Measurements from ENCODE around the gene SMAD4.

DNA sequence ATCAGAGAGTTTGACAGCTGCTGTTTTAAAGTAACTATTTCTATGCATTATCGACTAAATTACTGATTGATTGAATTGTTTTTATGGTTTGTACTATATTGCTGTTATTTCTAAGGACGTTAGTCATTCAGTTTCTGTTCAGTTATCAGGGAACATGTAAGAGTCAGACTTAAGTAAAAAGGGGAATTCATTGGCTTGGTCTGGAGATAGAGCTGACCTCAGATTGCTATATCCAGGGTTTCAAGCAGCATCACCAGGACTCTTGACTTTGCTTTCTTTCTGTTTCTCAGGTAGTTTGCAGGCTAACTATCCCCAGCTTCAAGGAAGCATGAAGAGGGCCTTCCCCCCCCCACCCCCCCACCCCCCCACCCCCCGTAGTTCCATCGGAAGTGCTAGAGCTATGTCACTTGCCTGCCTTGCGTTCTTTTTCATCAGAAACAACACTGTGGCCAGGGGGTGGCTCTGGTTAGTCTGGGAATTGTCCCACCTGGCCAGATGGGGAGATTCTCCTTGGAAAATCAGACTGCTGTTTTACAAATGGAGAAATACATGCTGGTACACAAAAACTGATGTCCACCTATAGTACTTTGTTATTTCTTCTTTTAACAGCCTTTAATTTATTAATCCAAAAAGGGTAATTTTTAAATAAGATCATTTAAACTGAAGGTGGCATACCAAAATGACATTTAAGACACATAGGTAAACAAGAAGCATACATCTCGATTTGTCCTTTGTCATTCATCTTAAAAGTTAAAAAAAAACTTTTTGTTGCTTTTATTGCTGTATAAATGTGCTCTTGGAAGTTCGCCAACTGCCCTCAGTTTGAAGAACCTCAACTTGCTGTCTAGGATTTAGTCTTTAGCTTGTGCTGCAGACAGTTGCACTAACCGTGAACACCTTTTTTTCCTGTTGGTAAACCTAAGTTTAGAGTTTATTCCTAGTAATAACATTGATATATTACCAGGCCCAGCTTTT lies 9.4 kb downstream of the SMAD4 start:
- no peak for TF ChIP-seq POLR2AphosphoS5 (IDR thresholded peaks at IDR 0.05; ENCODE audit: low read depth, low read length)
- TF ChIP-seq, protein P1, sequence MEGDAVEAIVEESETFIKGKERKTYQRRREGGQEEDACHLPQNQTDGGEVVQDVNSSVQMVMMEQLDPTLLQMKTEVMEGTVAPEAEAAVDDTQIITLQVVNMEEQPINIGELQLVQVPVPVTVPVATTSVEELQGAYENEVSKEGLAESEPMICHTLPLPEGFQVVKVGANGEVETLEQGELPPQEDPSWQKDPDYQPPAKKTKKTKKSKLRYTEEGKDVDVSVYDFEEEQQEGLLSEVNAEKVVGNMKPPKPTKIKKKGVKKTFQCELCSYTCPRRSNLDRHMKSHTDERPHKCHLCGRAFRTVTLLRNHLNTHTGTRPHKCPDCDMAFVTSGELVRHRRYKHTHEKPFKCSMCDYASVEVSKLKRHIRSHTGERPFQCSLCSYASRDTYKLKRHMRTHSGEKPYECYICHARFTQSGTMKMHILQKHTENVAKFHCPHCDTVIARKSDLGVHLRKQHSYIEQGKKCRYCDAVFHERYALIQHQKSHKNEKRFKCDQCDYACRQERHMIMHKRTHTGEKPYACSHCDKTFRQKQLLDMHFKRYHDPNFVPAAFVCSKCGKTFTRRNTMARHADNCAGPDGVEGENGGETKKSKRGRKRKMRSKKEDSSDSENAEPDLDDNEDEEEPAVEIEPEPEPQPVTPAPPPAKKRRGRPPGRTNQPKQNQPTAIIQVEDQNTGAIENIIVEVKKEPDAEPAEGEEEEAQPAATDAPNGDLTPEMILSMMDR (IDR thresholded peaks at IDR 0.05): no peak
- TF ChIP-seq, protein P2, sequence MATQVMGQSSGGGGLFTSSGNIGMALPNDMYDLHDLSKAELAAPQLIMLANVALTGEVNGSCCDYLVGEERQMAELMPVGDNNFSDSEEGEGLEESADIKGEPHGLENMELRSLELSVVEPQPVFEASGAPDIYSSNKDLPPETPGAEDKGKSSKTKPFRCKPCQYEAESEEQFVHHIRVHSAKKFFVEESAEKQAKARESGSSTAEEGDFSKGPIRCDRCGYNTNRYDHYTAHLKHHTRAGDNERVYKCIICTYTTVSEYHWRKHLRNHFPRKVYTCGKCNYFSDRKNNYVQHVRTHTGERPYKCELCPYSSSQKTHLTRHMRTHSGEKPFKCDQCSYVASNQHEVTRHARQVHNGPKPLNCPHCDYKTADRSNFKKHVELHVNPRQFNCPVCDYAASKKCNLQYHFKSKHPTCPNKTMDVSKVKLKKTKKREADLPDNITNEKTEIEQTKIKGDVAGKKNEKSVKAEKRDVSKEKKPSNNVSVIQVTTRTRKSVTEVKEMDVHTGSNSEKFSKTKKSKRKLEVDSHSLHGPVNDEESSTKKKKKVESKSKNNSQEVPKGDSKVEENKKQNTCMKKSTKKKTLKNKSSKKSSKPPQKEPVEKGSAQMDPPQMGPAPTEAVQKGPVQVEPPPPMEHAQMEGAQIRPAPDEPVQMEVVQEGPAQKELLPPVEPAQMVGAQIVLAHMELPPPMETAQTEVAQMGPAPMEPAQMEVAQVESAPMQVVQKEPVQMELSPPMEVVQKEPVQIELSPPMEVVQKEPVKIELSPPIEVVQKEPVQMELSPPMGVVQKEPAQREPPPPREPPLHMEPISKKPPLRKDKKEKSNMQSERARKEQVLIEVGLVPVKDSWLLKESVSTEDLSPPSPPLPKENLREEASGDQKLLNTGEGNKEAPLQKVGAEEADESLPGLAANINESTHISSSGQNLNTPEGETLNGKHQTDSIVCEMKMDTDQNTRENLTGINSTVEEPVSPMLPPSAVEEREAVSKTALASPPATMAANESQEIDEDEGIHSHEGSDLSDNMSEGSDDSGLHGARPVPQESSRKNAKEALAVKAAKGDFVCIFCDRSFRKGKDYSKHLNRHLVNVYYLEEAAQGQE (IDR thresholded peaks at IDR 0.05; ENCODE audit: insufficient read depth in 1 of 2, low read depth in 2 of 2, low read length in 1 of 2): no peak
